K562 (cell line): ENCODE measurements around the gene SLC2A8. TPM values are rescaled to one million over a fixed set of nuclear protein-coding genes. Genes with fewer than 3 reads are reported as not detected.
A peak's percentile ranks its signal among the peaks of the same experiment; 100 is the strongest.

Experiments
- ATAC-seq: fragments of 200-7000 bp; cut with Tn5 transposase; 3 replicates; pipeline ENCODE4 v1.9.1; 2020; ENCODE audit warnings: moderate library complexity
- BruUV-seq: library from RNA; stranded (reverse); fragments of 400-500 nt; replicated peaks from 2 replicates; lab custom pipeline; 2021; lab: Mats Ljungman, UMichigan
- CTCF ChIA-PET: fragments of 300-600 bp; formaldehyde crosslinking; extraction: SDS; loops from one replicate; lab custom pipeline; 2021; ENCODE audit warnings: low intra/inter-chr PET ratio; lab: Yijun Ruan, JAX
- POLR2A ChIA-PET: fragments of 300-600, 350-650 bp; sonication (Branson Sonifier 250); formaldehyde crosslinking; extraction: SDS; loops from one replicate; lab custom pipeline; 2021; ENCODE audit warnings: antibody characterized with exemption, inconsistent platforms; lab: Yijun Ruan, JAX
- DNase-seq, 4 experiments: peaks; one replicate each; pipeline versions ENCODE4 v3.0.0 to v3.0.0-alpha.2; 2011 to 2018; ENCODE audit warnings: low spot score in 3 of 4, mixed read lengths in 3 of 4; ENCODE audit errors: extremely low read depth in 1 of 4
- FAIRE-seq: peaks from 2 replicates; lab custom pipeline; 2011; peaks lifted over from hg19 to GRCh38; lab: Jason Lieb, UNC
- H2AFZ ChIP-seq: 2 replicates; pipeline ENCODE4 v1.6.0; 2011; ENCODE audit warnings: low read depth, low read length, control low read depth, inconsistent platforms
- H3K27ac ChIP-seq: fragments of 200-600 bp; 3 replicates; pipeline ENCODE4 v1.8.0; 2011; ENCODE audit warnings: low read depth, mild to moderate bottlenecking, control low read depth, inconsistent platforms, low read length, moderate library complexity, mixed read lengths; ENCODE audit errors: extremely low read depth
- H3K27me3 ChIP-seq, 2 experiments: fragments of 300-600 bp in 1 of 2; 2 replicates in 1 of 2; 3 replicates in 1 of 2; pipeline versions ENCODE4 v1.6.0 to v1.8.0; 2011; ENCODE audit warnings: inconsistent platforms in 2 of 2, low read length in 2 of 2, mild to moderate bottlenecking in 1 of 2, mixed read lengths in 1 of 2, moderate library complexity in 1 of 2; ENCODE audit not compliant: control insufficient read depth in 2 of 2, insufficient read depth in 2 of 2
- H3K36me3 ChIP-seq: fragments of 300-600 bp; 3 replicates; pipeline ENCODE4 v1.8.0; 2011; ENCODE audit warnings: mild to moderate bottlenecking, low read length, inconsistent platforms; ENCODE audit not compliant: control insufficient read depth, insufficient read depth
- H3K4me1 ChIP-seq, 2 experiments: fragments of 200-600 bp in 1 of 2; replicated peaks in 1 of 2; 2 replicates in 1 of 2; 3 replicates in 1 of 2; pipeline versions ENCODE4 v1.5.1 to v1.8.0; 2011; ENCODE audit warnings: inconsistent platforms in 2 of 2, low read length in 2 of 2, mild to moderate bottlenecking in 1 of 2, mixed read lengths in 1 of 2, moderate library complexity in 1 of 2; ENCODE audit not compliant: control insufficient read depth in 2 of 2, insufficient read depth in 2 of 2
- H3K4me2 ChIP-seq: 2 replicates; pipeline ENCODE4 v1.6.1; 2011; ENCODE audit warnings: low read length, control low read depth, inconsistent platforms, mixed read lengths; ENCODE audit not compliant: insufficient read depth
- H3K4me3 ChIP-seq: fragments of 200-600 bp; sonication (generic), shearing (Covaris generic); 2 replicates; pipeline ENCODE4 v1.5.1; 2016; ENCODE audit warnings: control low read depth, inconsistent platforms
- H3K79me2 ChIP-seq: fragments of 200-600 bp; 3 replicates; pipeline ENCODE4 v1.8.0; 2011; ENCODE audit warnings: low read length, inconsistent platforms; ENCODE audit not compliant: control insufficient read depth, insufficient read depth
- H3K9ac ChIP-seq, 2 experiments: 2 replicates each; pipeline versions ENCODE4 v1.6.0 to v1.6.1; 2011; ENCODE audit warnings: low read depth in 2 of 2, low read length in 2 of 2, control low read depth in 1 of 2, inconsistent platforms in 1 of 2, mild to moderate bottlenecking in 1 of 2, mixed read lengths in 1 of 2; ENCODE audit not compliant: insufficient read depth in 1 of 2
- H3K9me1 ChIP-seq: one replicate; pipeline ENCODE4 v1.6.0; 2011; ENCODE audit warnings: inconsistent platforms, mild to moderate bottlenecking, low read length, moderate library complexity; ENCODE audit not compliant: control insufficient read depth, insufficient read depth
- H3K9me3 ChIP-seq: replicated peaks from 2 replicates; pipeline ENCODE4 v1.5.1; 2011; ENCODE audit warnings: low read depth, low read length, inconsistent platforms; ENCODE audit not compliant: control insufficient read depth, insufficient read depth
- H4K20me1 ChIP-seq: replicated peaks from 2 replicates; pipeline ENCODE4 v1.6.1; 2011; ENCODE audit warnings: low read length, inconsistent platforms, mixed read lengths; ENCODE audit not compliant: control insufficient read depth, insufficient read depth
- C11orf30 ChIP-seq: fragments of 450-650 bp; IDR thresholded peaks from 2 replicates; pipeline ENCODE4 v1.6.1; 2016; ENCODE audit warnings: low read depth, mild to moderate bottlenecking
- NFE2 ChIP-seq: IDR thresholded peaks from 2 replicates; pipeline ENCODE4 v1.6.1; 2014; ENCODE audit warnings: antibody characterized with exemption, low read depth
- RAD21 ChIP-seq, 2 experiments: fragments of 250-450 bp in 1 of 2; fragments of 450-650 bp in 1 of 2; sonication (Bioruptor Pico) in 1 of 2; formaldehyde crosslinking in 1 of 2; IDR thresholded peaks in 1 of 2; conservative IDR thresholded peaks in 1 of 2; 2 replicates each; pipeline versions ENCODE4 v1.4.0 to v1.8.0; 2020 to 2022; ENCODE audit warnings: mild to moderate bottlenecking in 2 of 2, moderate library complexity in 1 of 2
- RFX1 ChIP-seq: fragments of 450-650 bp; IDR thresholded peaks from 2 replicates; pipeline ENCODE4 v1.6.1; 2016; ENCODE audit warnings: mild to moderate bottlenecking, moderate library complexity
- SPI1 ChIP-seq: IDR thresholded peaks from 2 replicates; pipeline ENCODE4 v1.6.1; 2011; ENCODE audit warnings: low read depth, low read length, control low read depth, borderline replicate concordance
- WGBS: fragments of 100-300 bp; shearing (Covaris generic); methylation state at CpG from one replicate; pipeline ENCODE4 v1.1.6; 2016; ENCODE audit warnings: low coverage, mixed read lengths; ENCODE audit not compliant: insufficient coverage; ENCODE audit errors: missing lambda C conversion rate; 5-methylcytosine and 5-hydroxymethylcytosine counted together
- in situ Hi-C: fragments of 300-500 bp; cut with MboI; formaldehyde crosslinking; loops from 4 replicates; pipeline ENCODE4 v1.15.0; 2018; ENCODE audit warnings: inconsistent platforms, mixed read lengths
- intact Hi-C: fragments of 100-400 bp; cut with micrococcal nuclease; formaldehyde crosslinking; loops from 2 replicates; pipeline ENCODE4 v1.14.2; 2022
- polyA plus RNA-seq, 8 experiments: library from polyadenylated mRNA; depleted of rRNA in 4 of 8; stranded (reverse) in 5 of 8; unstranded in 3 of 8; fragments of >200 nt; fragmentation: Nextera tagmentation in 2 of 8; fragmentation: Illumina TruSeq in 1 of 8; extraction: Ambion mirVana in 2 of 8; extraction: Trizol in 1 of 8; gene quantifications; 2 replicates each; pipeline versions ENCODE4 v1.2.1 to v1.2.3, GENCODE V29; 2011 to 2014; ENCODE audit warnings: inconsistent platforms in 1 of 8, missing spikeins in 1 of 8
- total RNA-seq, 7 experiments: library from RNA; depleted of rRNA in 6 of 7; stranded (reverse); fragments of >200 nt in 6 of 7; fragmentation: Illumina TruSeq in 2 of 7; extraction: Trizol in 2 of 7; gene quantifications; 2 replicates each; pipeline versions ENCODE4 v1.2.1 to v1.2.3, GENCODE V29; 2011 to 2021; ENCODE audit warnings: low replicate concordance in 1 of 7

The SLC2A8 gene
- total and polyA plus RNA-seq, 9 of the 15 experiments (the other 6 are each of a cell fraction or from before 2014, with no cell fraction given): 0.13 to 12.9 (median 5.2) TPM

- Histone ChIP-seq H3K4me3 (no peak overlapping the region), H4K20me1 (0 out of 2 replicates have a peak, but pooled peaks cover 4% of the 10 kb centered on the region), H3K9me3 (no peaks in the 10 kb centered on the region), H3K4me2 (no peak overlapping the region), H3K27me3 (no peaks in the 10 kb centered on the region), H3K36me3 (no peaks in the 10 kb centered on the region), H2AFZ (no peak overlapping the region), H3K9me1 (no peaks in the 10 kb centered on the region), H3K79me2 (peaks cover 15% of the 10 kb centered on the region), H3K27ac (no peak overlapping the region), H3K9ac (peak overlapping the region in 1 of 2 experiments; percentile 55; a peak in 1 of 4 replicates), H3K4me1 (peaks cover 29 to 30% of the 10 kb centered on the region in 2 experiments)
- DNase-seq (peak in 1 of 4 experiments; percentile 21), ATAC-seq (no peak), FAIRE-seq (no peak)
- BruUV-seq: no TSS peak
- CTCF ChIA-PET: no interaction called here
- POLR2A ChIA-PET: interaction anchor here (0.7 kb wide), 1 partner anchor 41 kb away, joined by 3 read pairs; no protein-coding TSS in a partner anchor
- intact Hi-C loops: loop anchor here (2.0 kb wide), 1 partner anchor 59 kb away; no protein-coding TSS in a partner anchor
- in situ Hi-C loops: no loop called here
- 27% methylated on average over 5 of the region's 6 CpGs for WGBS
- TF ChIP-seq RAD21 (CRISPR knock-in tag; conservative IDR thresholded peaks at IDR 0.05 in 1 of 2, IDR thresholded peaks at IDR 0.05 in 1 of 2) (no peak), NFE2 (peak; percentile 50; the same call in 1 of the 2 replicates), C11orf30 (0 out of 2 replicates have a peak, but pooled peaks have one; percentile 23), SPI1 (peak; percentile 57; the same call in 1 of the 2 replicates), RFX1 (peak; percentile 45; the same call in 1 of the 2 replicates)
- TF ChIP-seq, all 486 proteins: peak for 4
Observed at GRCh38 chr9:127419348-127419747, 22.4 kb downstream of the SLC2A8 start.
